Adrenal gland (tissue), 5 donors: Measurements from ENCODE around the gene ZNF578.

Source experiments
- POLR2A ChIP-seq, 2 donors: fragments of 450-650 bp; IDR thresholded peaks; one replicate each; pipeline ENCODE4 v1.6.1; 2017; ENCODE audit warnings: antibody characterized with exemption in 2 of 2, mild to moderate bottlenecking in 2 of 2, moderate library complexity in 1 of 2
- TF ChIP-seq, protein P1 (sequence below), 6 experiments: fragments of 450-650 bp in 4 of 6; fragments of 200-600 bp in 2 of 6; sonication (generic) in 1 of 6; IDR thresholded peaks; 1 replicate in 5 of 6; 2 replicates in 1 of 6; pipeline versions ENCODE4 v1.5.1 to v1.8.0; 2016 to 2021; ENCODE audit warnings: antibody characterized with exemption in 6 of 6, mild to moderate bottlenecking in 2 of 6, moderate library complexity in 1 of 6
- donor health status: DM: no; HTN: no; CAD: no.

DNA sequence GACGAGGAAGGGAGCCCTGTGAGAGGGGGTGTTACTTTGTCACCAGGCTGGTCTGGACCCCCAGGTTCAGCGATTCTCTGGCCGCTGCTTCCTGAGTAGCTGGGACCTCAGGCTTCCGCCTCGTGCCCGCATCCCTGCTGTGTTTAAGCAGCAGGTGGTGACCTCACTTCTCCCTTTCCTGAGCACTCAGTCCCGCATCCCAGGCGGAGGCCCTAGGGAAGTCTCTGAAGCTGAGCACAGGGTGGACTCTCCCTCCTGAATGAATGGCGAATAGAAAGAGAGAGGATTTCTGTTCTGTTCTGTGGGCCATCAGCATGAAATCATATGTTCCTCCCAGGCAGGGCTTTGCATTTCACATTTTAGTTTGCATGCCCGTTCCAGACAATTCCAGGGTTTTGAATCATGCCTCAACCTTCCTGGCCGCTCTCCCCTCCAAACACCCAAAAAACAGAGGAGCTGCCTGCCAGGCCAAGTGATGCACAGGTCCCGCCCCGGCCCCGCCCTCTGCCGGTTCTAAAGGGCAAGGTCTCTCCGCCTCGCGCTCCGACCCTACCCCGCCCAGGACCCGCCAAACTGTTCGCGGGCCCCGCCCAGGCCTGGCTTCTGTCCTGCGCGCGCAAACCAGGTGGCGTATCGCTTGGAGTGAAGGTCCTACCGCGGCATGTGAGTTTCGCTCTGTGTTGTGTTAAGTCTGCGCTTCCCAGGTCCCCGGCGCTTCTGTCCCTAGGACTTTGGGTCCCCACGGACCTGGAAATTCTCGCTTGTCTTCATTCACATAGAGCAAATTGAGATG, 39.0 kb downstream of the ZNF578 start:
- no peak for TF ChIP-seq POLR2A (IDR thresholded peaks at IDR 0.05)
- TF ChIP-seq, protein P1, sequence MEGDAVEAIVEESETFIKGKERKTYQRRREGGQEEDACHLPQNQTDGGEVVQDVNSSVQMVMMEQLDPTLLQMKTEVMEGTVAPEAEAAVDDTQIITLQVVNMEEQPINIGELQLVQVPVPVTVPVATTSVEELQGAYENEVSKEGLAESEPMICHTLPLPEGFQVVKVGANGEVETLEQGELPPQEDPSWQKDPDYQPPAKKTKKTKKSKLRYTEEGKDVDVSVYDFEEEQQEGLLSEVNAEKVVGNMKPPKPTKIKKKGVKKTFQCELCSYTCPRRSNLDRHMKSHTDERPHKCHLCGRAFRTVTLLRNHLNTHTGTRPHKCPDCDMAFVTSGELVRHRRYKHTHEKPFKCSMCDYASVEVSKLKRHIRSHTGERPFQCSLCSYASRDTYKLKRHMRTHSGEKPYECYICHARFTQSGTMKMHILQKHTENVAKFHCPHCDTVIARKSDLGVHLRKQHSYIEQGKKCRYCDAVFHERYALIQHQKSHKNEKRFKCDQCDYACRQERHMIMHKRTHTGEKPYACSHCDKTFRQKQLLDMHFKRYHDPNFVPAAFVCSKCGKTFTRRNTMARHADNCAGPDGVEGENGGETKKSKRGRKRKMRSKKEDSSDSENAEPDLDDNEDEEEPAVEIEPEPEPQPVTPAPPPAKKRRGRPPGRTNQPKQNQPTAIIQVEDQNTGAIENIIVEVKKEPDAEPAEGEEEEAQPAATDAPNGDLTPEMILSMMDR (IDR thresholded peaks at IDR 0.05) = no peak
